Activated CD4-positive, alpha-beta T cell treated with anti-CD3 and anti-CD28 coated beads for 24 hours (primary cell): ENCODE data around the gene TNNT1.
"Not testable (repeated sequence)": the region's sequence is repeated elsewhere in the genome, so short reads cannot be mapped to it uniquely, and the experiment has no call there.

Experiments
- DNase-seq, 2 donors: peaks; one replicate each; pipeline ENCODE4 v3.0.0-alpha.2; 2020; ENCODE audit warnings: low read depth in 2 of 2

Gene TNNT1

DNA sequence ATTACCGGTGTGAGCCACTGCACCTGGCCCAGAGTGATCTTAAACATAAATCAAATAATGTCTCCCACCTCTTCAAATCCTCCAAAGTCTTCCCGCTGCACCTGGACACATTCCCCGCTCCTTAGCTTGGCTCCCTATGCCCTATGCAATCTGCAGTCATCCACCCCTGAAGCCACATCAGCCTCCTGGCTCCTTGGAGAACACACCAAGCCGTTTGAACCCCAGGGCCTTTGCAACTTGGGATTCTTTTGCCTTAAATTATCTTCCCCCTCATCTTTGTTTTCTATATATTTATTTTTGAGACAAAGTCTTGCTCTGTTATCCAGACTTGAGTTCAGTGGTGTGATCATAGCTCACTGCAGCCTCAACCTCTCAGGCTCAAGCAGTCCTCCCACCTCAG is 20.1 kb upstream of the TNNT1 start:
- DNase-seq = no peak

DNA sequence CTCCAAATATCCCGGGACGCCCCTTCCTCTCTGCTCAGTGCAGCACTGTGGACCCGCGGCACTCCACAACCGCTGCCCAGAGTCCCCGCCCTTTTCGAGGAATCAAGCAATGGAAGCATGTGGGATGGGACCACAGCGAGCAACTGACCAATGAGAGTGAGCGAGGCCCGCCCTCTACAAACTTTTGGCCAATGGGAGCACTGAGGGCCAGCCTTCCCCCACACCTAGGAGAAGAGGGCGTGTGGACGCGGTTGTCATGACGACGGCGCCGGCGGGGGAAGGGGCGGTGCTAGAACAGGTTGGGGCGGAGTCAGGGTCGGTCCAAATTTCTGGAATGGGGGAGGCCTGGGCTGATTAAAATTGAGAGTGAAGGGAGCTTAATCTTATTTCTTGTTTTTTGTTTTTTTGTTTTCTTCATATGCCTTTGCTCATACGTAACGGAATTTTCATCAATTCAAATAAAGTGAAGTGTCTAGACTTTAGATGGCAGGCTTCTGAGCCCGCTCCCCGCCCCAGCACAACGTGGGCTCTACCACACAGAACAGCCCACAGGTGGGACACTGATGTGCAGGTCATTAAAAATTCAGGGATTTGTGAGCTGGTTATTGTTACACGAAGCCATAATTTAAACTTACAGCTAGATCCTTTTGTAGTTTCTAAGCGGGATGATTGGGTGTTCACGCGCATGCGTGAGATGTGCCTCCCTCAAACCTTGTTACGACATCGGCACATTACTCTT is 17.7 kb upstream of the TNNT1 start, which contains the start of gene DNAAF3:
DNAAF3 (minus strand) TSS at position 84 of the 739 bp plus-strand sequence. CDS start 200 bp downstream, outside the sequence.
- DNase-seq = peak; percentile 37 to 74

DNA sequence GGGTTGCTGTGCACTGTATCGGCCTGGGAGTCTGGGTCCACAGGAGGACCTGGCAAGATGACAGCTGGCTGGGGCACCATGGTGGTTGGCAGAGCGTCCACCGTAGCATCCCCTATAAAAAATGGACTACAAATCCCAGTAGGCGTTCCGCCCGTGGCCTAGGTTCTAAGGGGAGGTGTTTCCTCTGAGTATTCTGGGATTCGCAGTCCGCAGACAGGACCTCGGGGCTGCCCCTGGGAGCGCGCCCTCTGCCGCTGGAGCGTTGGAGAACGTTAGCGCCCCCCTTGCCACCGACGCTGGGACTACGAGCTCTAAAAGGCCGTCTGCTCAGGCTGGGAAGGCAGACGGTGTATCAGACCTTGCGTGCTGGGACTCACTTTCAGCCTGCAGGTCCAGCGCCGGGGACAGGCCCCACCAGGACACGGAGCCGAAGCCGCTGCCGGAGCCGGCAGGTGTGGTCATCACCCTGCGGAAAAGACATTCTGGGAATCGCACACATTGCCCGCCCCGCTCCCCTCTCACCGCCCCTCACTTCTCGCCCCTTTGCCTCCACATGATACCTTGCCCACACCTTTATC is 17.0 kb upstream of the TNNT1 start:
- peak in 1 of 2 donors; percentile 27 for DNase-seq

DNA sequence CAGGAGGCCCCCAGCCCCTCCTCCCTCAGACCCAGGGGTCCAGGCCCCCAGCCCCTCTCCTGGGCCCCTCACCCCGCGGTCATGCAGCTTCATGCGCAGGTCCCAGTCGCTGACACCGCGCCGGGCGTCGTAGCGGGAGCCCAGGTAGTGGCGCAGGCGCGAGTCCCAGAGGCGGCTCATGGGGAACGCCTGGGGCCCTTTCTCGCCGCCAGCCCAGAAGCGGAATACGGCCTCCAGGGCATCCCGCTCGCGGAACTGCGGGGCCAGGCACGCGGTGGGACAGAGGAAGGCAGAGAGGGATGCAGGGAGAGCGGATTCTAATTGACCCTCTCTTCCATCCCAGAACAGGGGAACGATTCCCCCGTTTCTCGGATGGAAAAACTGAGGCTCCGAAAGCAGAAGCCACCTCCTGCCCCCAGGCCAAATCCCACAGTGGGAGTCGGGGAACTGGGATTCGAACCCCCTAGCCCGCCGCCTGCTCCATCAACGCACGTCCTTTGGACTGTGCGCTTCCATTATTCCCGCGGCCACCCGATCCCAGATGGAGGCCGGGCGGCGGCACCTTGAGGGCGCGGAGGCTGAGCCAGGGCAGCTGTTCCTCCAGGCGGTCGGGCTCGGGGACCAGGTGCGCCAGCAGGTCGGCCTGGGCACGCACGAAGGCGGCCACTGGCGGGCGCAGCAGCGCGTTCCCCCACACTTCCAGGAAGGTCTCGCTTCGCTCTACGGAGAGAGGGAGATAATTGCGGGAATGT is 12.7 kb upstream of the TNNT1 start:
- no peak for DNase-seq

DNA sequence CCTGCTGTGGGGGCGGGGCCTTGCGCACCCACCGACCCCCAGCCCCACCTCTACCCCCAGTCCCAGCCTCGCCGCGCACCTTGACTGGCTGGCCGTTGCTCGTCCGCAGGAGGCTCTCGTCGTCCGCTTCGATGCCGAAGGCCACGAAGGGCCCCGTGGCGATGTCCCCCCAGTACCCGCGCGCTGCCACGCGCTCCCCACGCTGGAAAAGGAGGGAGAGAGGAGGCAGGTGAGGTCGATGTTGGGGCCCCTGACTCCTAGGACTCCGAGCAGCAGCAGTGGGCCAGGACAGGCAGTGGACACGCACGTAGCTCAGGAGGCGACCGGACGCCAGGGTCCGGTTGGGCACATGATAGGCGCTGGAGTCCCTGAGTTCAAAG is 12.0 kb upstream of the TNNT1 start:
- no peak for DNase-seq

DNA sequence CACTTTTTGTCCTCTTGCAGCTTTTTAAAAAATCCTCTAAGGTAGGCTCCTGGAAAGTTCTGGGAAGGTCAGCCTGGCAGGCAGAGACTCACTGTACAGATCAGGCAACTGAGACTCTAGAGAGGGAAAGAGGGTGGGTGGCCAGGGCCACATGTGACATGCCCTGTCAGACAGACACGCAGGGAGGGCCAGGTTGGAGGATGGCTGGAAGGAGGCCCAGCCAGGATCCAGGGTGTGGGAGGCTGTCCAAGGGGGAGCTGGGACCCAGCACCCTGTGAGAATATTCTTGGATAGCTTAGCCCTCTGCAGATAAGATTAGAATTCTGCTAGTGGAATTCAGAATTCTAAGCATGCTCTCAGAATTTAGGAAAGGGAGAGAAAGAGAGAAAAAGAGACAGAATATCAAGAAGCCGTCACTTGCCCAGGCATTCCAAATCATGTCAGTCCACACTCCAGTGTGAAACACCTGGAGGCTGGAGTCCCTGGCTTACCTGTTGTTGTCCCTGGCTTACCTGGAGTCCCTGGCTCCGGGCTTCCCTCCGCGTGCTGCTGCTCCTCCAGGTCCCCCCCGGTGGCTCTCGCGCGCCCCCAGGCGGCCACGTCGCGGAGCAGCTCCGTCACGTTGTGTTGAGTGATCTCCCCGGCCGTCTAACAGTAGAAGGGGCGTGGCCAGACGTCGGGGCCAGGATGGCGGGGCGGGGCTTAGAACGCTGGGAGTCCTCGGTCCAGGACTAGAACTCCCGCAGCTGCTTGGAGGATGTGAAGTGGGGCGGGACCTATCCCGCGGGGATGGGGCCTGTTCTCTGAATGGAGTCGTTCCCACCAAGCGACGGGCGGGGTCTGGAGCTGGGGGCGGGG is 11.4 kb upstream of the TNNT1 start:
- peak; percentile 81 to 87 for DNase-seq

DNA sequence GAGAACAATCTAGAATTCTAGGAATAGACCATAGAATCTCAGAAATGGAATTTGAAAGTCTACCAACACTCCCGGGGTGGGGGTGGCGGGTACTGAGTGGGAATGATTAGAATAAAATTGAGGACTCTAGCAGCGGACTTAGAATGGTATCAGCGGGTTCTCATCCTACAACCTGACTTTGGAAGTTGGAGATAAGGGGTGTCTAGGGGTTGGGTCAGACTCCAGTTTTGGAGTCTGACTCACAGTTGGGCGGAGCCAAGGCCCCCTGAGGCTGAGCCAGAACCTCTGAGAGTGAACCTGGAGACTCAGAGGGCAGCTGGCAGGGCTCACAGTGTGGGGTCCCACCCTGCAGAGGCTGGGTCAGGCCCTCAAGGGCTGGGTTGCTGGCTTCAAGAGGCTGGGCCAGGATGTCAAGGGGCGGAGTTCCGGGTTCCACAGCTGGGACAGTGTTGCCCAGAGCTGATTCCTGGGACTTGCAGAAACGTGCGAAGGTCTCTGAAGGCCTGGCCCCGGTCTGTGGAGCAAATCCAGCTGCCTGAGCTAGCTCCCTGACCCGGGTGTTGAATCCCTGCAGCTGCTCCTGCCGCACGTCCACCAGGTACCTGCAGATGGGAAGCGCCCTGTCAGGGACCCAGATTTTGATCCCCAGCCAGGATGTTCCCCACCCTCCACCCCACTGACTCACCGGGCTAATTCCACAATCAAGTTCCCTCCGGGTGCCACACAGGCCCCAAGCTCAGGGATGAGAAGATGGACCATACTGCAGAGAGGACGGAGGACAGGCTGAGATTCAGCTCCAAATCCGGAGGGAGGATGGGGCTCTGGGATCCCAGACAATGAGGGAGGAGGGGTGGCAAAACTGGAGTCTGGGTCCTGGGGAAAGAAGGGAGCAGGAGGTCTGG is 10.1 kb upstream of the TNNT1 start:
- no peak for DNase-seq

DNA sequence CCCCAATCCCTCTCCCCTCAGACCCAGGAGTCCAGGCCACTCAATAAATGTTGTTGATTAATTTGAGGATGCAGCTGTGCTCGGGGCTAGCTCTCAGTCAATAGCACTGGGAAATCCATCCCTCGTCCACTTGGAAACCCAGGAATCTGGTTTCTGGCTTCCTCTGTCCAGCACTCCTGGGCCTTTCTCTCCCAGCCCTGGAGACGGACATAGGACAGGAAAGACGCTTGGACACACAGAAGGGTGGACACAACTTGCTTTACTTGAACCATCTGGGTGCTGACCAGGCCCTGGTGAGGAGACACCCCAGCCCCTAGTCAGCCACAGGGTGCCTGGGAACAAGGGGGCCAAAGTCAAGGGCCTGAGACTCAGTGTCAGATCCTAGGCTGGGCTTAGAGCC is 9.4 kb upstream of the TNNT1 start:
- DNase-seq = no peak

DNA sequence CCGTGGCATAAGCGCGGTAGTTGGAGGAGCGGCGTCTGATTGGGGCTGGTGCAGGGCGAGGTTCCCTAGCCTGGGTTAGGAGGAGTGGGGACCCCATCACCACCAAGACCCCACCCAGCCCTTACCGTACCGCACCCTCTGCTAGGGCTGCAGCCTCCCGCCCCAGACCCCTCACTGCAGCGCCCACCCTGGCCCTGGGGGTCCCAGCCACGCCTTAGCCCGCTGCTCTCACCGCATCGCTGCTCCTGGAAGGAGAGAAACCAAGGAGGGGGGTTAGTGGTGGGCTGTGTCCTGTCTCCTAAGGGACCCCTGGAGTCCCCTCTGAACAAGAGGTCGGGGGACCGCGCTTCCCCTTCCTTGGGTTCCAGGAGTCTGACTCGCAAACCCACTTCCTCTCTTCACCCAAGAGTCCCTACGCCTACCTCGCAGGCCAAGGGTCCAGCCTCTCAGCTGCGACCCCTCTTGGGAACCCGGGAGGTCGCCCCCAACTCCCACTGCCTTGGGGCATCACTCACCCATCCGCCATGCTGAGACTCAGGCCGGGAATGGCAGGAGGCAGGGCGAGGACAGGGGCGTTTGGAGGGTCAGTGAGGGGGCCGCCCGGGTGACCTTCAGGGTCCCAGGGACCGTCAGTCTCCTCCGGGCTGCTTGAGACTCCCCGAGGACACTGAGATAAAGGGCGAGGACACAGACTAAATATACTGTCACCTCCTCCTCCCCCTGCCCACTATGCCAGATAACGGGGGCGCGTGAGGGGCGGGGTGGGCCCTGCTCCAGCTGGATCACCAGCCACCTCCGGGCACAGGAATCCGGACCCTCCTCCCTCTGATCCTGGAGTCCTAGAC is 8.3 kb upstream of the TNNT1 start, which contains the start of gene TNNI3:
TNNI3 (minus strand) TSS at position 669 of the 845 bp plus-strand sequence; CDS start at position 526, 143 bp downstream.
- no peak for DNase-seq

DNA sequence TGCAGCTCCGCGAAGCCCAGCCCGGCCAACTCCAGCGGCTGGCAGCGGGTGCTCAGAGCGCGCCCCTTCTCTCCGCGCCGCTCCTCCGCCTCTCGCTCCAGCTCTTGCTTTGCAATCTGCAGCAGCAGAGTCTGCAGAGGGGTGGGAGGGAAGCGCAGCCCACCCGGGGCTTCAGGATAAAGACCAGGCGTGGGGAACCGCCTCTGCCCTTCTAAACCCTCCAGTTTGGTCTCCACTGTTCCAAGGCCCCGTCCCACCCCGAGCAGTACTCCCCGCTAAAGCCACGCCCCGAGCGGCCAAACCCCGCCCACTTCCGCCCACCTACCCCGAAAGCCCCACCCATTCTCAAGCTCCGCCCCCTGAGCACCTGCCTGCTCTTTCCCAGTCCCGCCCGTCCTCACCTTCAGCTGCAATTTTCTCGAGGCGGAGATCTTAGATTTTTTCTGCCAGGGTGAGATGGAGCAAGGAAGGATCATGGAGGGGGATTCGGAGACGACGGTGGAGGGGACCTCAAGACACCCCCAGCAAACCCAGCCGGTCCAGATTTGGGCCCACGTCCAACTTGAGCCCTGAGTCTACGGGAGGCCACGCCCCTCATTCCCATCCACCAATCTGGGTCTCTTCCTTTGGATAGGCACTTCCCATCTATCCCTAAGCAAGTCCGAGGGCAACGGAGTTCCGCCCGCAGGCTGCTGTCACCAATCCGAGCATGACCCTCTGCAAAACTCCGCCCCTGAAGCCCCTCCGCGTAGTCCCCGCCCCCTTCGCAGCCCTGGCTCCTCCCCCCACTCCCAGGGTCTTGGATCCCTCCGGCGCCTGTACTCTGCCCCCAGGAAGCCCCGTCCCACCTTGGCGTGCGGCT is 7.4 kb upstream of the TNNT1 start:
- DNase-seq = peak in 1 of 2 donors; percentile 33

DNA sequence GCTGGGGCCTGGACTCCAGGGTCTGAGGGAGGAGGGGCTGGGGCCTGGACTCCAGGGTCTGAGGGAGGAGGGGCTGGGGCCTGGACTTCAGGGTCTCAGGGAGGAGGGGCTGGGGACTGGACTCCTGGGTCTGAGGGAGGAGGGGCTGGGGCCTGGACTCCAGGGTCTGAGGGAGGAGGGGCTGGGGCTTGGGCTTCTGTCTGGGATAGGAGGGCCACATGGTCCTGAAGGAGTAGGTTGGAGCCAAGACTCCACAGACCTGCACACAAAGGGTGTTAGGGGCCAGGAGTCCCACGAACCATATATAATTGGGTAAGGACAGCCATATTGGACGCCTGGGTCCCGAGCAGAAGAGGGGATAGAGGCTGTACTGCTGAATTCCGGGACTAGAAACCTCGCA is 6.8 kb upstream of the TNNT1 start:
- DNase-seq = not testable (repeated sequence)

DNA sequence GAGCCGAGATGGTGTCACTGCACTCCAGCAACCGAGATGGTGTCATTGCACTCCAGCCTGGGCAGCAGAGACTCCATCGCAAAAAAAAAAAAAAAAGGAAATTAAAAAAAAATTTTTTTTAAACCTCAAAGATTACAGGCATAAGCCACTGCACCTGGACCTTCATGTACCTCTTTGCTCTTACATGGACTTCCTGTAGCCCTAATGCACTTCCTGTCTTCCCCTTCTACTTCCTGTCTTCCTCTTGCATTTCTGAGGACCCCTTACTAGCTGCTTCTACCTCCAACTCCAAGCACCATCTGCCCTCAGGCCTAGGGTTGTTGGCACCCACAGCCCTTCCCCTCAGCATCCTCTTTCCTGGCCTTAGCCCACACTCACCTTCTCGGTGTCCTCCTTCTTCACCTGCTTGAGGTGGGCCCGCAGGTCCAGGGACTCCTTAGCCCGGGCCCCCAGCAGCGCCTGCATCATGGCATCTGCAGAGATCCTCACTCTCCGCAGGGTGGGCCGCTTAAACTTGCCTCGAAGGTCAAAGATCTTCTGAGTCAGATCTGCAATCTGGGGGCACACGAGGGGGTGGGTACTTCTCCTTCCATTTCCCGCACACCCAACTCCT is 4.8 kb upstream of the TNNT1 start:
- DNase-seq = no peak

DNA sequence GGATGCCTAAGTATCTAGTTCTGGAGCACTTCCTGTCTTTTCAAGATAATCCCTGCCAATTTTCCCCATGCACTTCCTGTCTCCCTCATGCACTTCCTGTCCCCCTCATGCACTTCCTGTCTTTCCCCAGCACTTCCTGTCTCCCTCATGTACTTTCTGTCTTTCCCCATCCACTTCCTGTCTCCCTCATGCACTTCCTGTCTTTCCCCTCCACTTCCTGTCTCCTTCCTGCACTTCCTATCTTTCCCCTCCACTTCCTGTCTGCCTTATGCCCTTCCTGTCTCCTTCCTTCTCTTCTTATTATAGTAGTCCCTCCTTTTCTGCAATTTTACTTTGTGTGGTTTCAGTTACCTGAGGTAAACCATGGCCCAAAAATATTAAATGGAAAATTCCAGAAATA is 3.0 kb upstream of the TNNT1 start:
- DNase-seq = no peak

DNA sequence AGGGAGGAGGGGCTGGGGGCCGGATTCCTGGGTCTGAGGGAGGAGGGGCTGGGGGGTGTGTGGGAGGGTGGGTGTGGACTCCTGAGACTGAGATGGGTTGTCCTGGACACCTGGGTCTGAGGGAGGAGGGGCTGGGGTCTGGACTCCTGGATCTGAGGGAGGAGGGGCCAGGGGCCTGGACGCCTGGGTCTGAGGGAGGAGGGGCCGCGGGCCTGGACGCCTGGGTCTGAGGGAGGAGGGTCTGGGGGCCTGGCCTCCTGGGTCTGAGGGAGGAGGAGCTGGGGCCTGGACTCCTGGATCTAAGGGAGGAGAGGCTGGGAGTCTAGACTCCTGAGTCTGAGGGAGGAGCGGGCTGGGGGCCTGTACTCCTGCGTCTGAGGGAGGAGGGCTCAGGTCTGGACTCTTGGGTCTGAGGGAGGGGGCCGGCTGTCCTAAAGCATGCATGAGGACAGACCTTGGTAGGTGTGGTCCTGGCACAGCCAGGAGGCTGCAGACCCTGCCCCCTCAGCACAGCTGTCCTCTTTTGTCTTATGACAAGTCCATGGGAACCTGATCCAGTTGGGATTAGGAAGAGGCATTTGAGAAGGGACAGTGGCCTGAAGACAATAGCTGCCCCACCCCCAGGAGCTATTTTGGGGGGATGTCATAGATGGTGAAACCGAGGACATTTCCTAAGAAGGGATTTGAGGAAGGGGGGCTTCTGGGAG is 1.3 kb downstream of the TNNT1 start:
- DNase-seq = no peak

DNA sequence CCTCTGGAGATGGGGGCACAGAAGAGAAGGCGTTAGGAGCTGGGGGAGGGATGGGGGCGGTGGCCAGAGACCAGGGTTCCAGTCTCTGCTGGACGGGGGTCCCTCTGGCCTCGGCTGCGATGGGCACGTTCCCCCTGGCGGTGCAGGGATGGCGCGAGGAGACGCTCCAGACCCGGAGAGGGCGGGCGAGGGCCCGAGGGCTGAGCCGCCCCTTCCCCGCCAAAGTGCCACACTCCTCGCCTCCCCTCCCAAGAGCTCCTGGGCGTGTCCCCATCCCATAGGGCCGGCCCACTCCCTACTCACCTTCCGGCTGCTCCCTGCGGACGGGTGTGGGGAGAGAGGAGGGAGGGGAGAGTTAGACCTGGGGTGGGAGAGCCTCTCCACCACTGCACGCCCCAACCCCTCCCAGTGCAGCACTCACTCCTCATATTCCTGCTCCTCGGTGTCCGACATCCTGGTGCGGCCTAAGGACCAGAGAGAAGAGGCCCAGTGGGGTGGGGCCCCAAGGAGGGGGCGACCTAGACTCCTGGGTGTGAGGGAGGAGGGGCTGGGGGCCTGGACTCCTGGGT is 2.2 kb downstream of the TNNT1 start:
- DNase-seq = no peak

DNA sequence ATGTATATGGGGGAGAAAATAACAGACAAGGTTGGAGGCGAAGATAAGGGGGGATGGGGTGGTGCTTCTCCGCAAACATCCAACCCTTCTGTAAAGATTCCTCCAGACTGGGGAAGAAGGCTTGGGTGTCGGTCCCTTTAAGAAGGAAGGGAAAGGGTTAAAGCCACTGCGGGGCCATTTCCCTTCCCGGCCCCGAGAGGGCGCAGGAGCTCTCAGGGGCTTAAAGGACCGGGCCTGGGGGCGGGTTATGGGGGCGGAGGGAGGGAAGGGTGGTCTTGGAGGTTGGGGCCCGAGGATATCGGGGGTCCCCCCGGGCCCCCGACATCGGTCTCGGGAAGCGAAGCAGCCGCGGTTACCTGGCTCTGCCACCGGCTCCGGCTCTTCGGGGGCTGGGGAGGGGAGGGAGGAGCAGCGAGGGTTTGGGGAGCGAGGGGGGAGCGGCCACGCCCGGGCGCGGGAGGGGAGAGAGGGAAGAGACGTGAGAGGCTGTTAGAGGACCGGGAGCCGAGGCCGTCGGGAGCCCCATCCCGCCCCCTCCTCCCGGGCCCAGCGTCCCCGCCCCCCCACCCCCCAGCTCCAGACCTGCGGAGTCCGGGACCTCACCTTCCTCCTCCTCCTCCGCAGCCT is 2.8 kb downstream of the TNNT1 start:
- no peak for DNase-seq

DNA sequence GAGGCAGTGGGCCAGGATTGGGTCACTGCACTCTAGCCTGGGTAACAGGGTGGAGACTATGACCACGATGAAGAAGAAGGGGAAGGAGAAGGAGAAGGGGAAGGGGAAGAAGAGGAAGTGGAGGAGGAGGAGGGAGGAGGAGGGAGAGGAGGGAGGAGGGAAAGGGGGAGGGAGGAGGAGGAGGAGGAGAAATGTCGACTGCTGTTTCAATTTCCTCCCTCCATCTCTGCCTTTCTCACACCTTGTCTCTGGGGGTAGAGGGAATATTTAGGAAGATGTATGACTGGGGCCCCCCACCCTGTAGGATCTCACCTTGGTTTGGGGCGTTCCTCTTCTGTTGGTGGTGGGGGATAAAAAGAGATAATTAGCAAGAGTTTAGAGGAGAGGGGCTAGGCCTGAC is 3.8 kb downstream of the TNNT1 start:
- DNase-seq = no peak
